MM.1S (cell line): ENCODE data around the gene ALDH3A2.
A peak's percentile ranks its signal among the peaks of the same experiment; 100 is the strongest.

Experiments
- DNase-seq: peaks from one replicate; pipeline ENCODE4 v3.0.0-alpha.2; 2015
- H2AFZ ChIP-seq: fragments of 300-600 bp; sonication (generic); 2 replicates; pipeline ENCODE4 v1.6.0; 2016; ENCODE audit warnings: antibody characterized with exemption, low read length
- H3F3A ChIP-seq: fragments of 300-600 bp; sonication (generic); 2 replicates; pipeline ENCODE4 v1.6.1; 2016; ENCODE audit warnings: mild to moderate bottlenecking, antibody characterized with exemption, low read length, moderate library complexity, mixed read lengths; ENCODE audit not compliant: insufficient read depth
- H3K27ac ChIP-seq: fragments of 300-600 bp; sonication (generic); 2 replicates; pipeline ENCODE4 v1.5.1; 2016; ENCODE audit warnings: mild to moderate bottlenecking, low read length
- H3K27me3 ChIP-seq: fragments of 300-600 bp; sonication (generic); replicated peaks from 2 replicates; pipeline ENCODE4 v1.6.0; 2016; ENCODE audit warnings: low read length; ENCODE audit not compliant: insufficient read depth
- H3K36me3 ChIP-seq: fragments of 300-600 bp; sonication (generic); replicated peaks from 2 replicates; pipeline ENCODE4 v1.6.1; 2016; ENCODE audit warnings: mild to moderate bottlenecking, low read length, mixed read lengths; ENCODE audit not compliant: insufficient read depth
- H3K4me1 ChIP-seq: fragments of 300-600 bp; sonication (generic); 2 replicates; pipeline ENCODE4 v1.6.1; 2016; ENCODE audit warnings: low read length, mixed read lengths
- H3K4me2 ChIP-seq: fragments of 300-600 bp; sonication (generic); 2 replicates; pipeline ENCODE4 v1.6.0; 2016; ENCODE audit warnings: low read depth, low read length
- H3K4me3 ChIP-seq: fragments of 300-600 bp; sonication (generic); 2 replicates; pipeline ENCODE4 v1.5.1; 2016; ENCODE audit warnings: low read length, mixed read lengths
- H3K79me2 ChIP-seq: fragments of 300-600 bp; sonication (generic); 2 replicates; pipeline ENCODE4 v1.6.1; 2016; ENCODE audit warnings: mixed run types, low read length, mixed read lengths
- H3K9ac ChIP-seq: fragments of 300-600 bp; sonication (generic); 2 replicates; pipeline ENCODE4 v1.6.1; 2016; ENCODE audit warnings: low read length, mixed read lengths
- H3K9me2 ChIP-seq: fragments of 300-600 bp; sonication (generic); replicated peaks from 2 replicates; pipeline ENCODE4 v1.6.1; 2016; ENCODE audit warnings: mild to moderate bottlenecking, low read length, mixed read lengths; ENCODE audit not compliant: insufficient read depth
- H3K9me3 ChIP-seq: fragments of 300-600 bp; sonication (generic); replicated peaks from 2 replicates; pipeline ENCODE4 v1.6.1; 2016; ENCODE audit warnings: mild to moderate bottlenecking, low read length, mixed read lengths; ENCODE audit not compliant: insufficient read depth
- H4K20me1 ChIP-seq: fragments of 300-600 bp; sonication (generic); 2 replicates; pipeline ENCODE4 v1.6.1; 2016; ENCODE audit warnings: mild to moderate bottlenecking, low read length, moderate library complexity, mixed read lengths; ENCODE audit not compliant: insufficient read depth
- EZH2 ChIP-seq: fragments of 300-600 bp; sonication (generic); optimal IDR thresholded peaks from 2 replicates; pipeline ENCODE3; 2017; ENCODE audit warnings: low read depth, mild to moderate bottlenecking, antibody characterized with exemption, low read length, mixed read lengths
- EZH2phosphoT487 ChIP-seq: fragments of 300-600 bp; sonication (generic); IDR thresholded peaks from 2 replicates; pipeline ENCODE4 v1.6.1; 2018; ENCODE audit warnings: antibody characterized with exemption, low read length
- TF ChIP-seq, protein P1 (sequence below): fragments of 300-600 bp; sonication (generic); IDR thresholded peaks from 2 replicates; pipeline ENCODE4 v1.5.1; 2016; ENCODE audit warnings: antibody characterized with exemption, low read length, mixed read lengths

The ALDH3A2 gene

DNA sequence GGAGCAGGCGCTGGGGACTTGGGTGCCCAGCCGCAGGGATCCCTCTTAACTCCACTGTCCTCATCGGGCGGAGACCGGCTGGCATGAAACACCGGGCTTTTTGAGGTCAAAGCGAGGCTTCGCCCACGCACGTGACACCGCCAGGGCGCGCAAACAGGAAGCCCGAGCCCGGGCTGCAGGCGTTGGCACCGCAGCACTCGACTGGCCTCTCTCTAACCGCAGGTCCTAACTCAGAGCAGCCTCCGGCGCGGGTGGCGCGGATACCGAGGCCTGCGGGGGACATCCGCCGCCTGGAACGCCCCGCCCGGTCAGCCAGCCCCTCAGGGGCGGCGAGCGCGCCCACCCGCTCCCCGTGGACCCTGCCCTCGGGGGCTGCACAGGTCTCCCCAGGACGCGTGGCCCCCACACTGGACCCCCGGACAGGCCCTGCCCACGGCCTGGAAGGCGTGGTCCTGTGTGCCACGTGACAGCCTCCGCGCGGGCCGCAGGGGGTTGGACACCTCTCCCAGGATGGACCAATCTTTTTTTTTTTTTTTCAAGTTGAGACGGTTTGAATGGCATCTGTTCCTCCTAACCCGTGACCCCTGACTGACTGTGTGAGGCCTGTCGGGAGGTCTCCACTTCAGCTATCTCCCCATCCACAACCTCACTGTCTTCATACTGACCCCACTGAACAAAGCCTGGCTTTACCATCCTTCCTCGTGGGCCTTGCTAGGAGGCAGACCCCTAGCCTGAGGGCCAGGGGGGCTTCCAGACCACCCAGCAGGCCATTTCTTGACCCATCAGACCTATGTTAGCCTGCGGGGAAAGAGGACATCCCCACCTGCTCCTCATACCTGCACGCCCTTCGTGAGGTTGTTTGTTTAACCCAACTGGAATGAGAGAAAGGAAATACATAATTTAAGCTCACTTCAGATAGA lies 76.2 kb downstream of the ALDH3A2 start:
- H3K4me1 ChIP-seq: peaks cover 5% of the 10 kb centered on the region
- H3K9me2 ChIP-seq: no peaks in the 10 kb centered on the region
- peak overlapping the region; percentile 35; the same call in 1 of the 2 replicates for H3K4me2 ChIP-seq
- H2AFZ ChIP-seq: peak overlapping the region; percentile 69
- peak overlapping the region; percentile 36; the same call in 1 of the 2 replicates for H3K4me3 ChIP-seq
- TF ChIP-seq EZH2 (no peak), EZH2phosphoT487 (no peak)
- TF ChIP-seq, protein P1, sequence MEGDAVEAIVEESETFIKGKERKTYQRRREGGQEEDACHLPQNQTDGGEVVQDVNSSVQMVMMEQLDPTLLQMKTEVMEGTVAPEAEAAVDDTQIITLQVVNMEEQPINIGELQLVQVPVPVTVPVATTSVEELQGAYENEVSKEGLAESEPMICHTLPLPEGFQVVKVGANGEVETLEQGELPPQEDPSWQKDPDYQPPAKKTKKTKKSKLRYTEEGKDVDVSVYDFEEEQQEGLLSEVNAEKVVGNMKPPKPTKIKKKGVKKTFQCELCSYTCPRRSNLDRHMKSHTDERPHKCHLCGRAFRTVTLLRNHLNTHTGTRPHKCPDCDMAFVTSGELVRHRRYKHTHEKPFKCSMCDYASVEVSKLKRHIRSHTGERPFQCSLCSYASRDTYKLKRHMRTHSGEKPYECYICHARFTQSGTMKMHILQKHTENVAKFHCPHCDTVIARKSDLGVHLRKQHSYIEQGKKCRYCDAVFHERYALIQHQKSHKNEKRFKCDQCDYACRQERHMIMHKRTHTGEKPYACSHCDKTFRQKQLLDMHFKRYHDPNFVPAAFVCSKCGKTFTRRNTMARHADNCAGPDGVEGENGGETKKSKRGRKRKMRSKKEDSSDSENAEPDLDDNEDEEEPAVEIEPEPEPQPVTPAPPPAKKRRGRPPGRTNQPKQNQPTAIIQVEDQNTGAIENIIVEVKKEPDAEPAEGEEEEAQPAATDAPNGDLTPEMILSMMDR: no peak
- no peak overlapping the region for H3K27ac ChIP-seq
- no peaks in the 10 kb centered on the region for H4K20me1 ChIP-seq
- peak; percentile 57 for DNase-seq
- no peaks in the 10 kb centered on the region for H3K9me3 ChIP-seq
- no peaks in the 10 kb centered on the region for H3K27me3 ChIP-seq
- H3K36me3 ChIP-seq: no peaks in the 10 kb centered on the region
- H3K79me2 ChIP-seq: no peaks in the 10 kb centered on the region
- H3K9ac ChIP-seq: no peak overlapping the region
- no peaks in the 10 kb centered on the region for H3F3A ChIP-seq

DNA sequence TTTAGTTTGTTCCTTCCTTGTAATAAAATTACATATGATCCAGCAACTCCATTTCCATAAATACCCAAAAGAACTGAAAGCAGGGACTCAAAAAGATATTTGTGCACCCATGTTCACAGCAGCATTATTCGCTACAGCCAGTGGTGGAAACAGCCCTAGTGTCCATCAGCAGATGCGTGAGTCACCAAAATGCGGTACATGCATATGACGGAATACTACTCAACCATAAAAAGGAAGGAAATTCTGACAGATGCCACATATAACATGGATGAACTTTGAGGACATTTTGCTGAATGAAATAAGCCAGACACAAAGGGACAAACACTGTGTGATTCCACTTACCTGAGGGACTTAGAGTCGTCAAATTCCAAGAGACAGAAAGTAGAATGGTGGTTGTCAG lies 76.9 kb downstream of the ALDH3A2 start:
- Histone ChIP-seq H3K4me1 (peaks cover 5% of the 10 kb centered on the region), H4K20me1 (no peaks in the 10 kb centered on the region), H3K9ac (no peak overlapping the region), H3K27me3 (no peaks in the 10 kb centered on the region), H3F3A (no peaks in the 10 kb centered on the region), H2AFZ (no peak overlapping the region), H3K9me3 (no peaks in the 10 kb centered on the region), H3K4me2 (no peak overlapping the region), H3K27ac (no peak overlapping the region), H3K4me3 (no peak overlapping the region), H3K36me3 (no peaks in the 10 kb centered on the region), H3K9me2 (no peaks in the 10 kb centered on the region), H3K79me2 (no peaks in the 10 kb centered on the region)
- TF ChIP-seq, protein P1: no peak
- no peak for TF ChIP-seq EZH2phosphoT487
- TF ChIP-seq EZH2: no peak
- no peak for DNase-seq

DNA sequence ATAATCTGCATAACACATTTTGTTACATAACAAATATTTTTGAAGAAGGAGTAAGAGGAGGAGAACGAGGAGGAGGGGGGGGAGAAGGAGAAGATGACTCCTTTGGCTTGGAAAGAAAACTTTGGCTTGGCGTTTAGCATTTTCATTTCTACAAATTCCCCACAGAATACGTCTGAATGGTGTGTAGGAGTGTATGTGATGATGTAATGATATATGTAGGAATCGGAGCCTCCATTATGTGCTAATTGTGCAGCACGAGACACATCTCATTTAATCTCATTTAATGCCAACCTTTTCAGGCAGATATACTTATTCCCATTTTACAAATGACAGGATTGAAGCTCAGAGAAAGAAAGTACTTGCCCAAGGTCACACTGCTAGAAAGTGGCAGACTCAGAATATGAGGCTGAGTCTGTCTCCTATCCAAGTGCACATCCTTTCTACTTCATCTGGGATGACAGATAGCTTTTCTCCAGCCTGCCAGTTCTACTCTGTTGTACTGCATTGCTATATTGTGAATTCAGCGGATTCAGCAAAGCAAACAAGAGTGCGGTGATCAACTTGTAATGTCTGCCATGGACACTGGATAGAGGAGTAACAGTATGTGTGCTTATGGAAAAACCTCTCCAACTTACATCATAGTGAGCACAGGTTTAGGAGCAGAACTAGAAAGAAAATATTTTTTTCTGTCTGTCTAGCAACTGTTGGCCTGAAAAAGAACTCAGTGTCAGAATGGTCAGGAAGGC lies 78.3 kb downstream of the ALDH3A2 start:
- H3F3A ChIP-seq: no peaks in the 10 kb centered on the region
- no peak for DNase-seq
- no peak for TF ChIP-seq EZH2phosphoT487
- TF ChIP-seq, protein P1: no peak
- TF ChIP-seq EZH2: no peak

More for the DNA sequence above, 78.3 kb downstream of the ALDH3A2 start:
- Histone ChIP-seq H3K4me2 (no peak overlapping the region), H3K9me2 (no peaks in the 10 kb centered on the region), H3K36me3 (no peaks in the 10 kb centered on the region), H3K27ac (no peak overlapping the region), H3K79me2 (no peaks in the 10 kb centered on the region), H3K4me3 (no peak overlapping the region), H3K9me3 (no peaks in the 10 kb centered on the region), H3K9ac (no peak overlapping the region), H3K4me1 (peaks cover 5% of the 10 kb centered on the region), H3K27me3 (no peaks in the 10 kb centered on the region), H2AFZ (no peak overlapping the region), H4K20me1 (no peaks in the 10 kb centered on the region)
